Stomach smooth muscle (tissue), 2 donors: ENCODE measurements around the gene FHDC1.

Source experiments
- H3K27ac ChIP-seq: one replicate; pipeline ENCODE4 v1.7.0; 2013; ENCODE audit warnings: mild to moderate bottlenecking, low read length, inconsistent platforms
- H3K27me3 ChIP-seq, 2 donors: one replicate each; pipeline ENCODE4 v1.7.0; 2013; ENCODE audit warnings: low read length in 2 of 2; ENCODE audit not compliant: insufficient read depth in 2 of 2, control insufficient read depth in 1 of 2
- H3K36me3 ChIP-seq, 2 donors: one replicate each; pipeline ENCODE4 v1.7.0; 2013; ENCODE audit warnings: low read length in 2 of 2; ENCODE audit not compliant: control insufficient read depth in 2 of 2, insufficient read depth in 2 of 2
- H3K4me1 ChIP-seq: one replicate; pipeline ENCODE4 v1.7.0; 2013; ENCODE audit warnings: low read length; ENCODE audit not compliant: control insufficient read depth, insufficient read depth
- H3K4me3 ChIP-seq, 2 donors: one replicate each; pipeline ENCODE4 v1.7.0; 2013; ENCODE audit warnings: low read length in 2 of 2
- H3K9ac ChIP-seq, 2 donors: one replicate each; pipeline ENCODE4 v1.7.0; 2013; ENCODE audit warnings: low read length in 2 of 2, mild to moderate bottlenecking in 1 of 2
- H3K9me3 ChIP-seq, 2 donors: one replicate each; pipeline ENCODE4 v1.7.0; 2013; ENCODE audit warnings: low read length in 2 of 2; ENCODE audit not compliant: control insufficient read depth in 2 of 2
- donor health status: healthy.
- donor health status: Pancreatic carcinoma.

Gene FHDC1

DNA sequence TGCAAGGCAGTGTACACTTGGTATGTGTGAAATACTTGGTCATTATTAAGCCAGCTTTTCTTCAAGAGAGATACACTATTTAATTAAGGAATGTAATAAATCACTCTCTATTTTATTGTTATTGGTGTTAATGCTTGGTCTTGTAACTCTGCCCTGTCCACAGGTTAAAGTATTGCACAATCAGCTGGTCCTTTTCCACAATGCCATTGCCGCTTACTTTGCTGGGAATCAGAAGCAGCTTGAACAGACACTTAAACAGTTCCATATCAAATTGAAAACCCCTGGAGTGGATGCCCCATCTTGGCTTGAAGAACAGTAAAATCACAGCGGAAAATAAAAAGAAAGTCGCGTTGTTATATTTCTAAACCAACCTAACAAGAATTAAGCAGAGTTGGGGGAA, 26.2 kb upstream of the FHDC1 start:
- Histone ChIP-seq H3K27ac (no peak overlapping the region), H3K9me3 (no peaks in the 10 kb centered on the region), H3K27me3 (no peaks in the 10 kb centered on the region), H3K4me3 (no peak overlapping the region), H3K9ac (no peak overlapping the region), H3K36me3 (peaks cover 0 to 3% of the 10 kb centered on the region in 2 donors), H3K4me1 (no peaks in the 10 kb centered on the region)

DNA sequence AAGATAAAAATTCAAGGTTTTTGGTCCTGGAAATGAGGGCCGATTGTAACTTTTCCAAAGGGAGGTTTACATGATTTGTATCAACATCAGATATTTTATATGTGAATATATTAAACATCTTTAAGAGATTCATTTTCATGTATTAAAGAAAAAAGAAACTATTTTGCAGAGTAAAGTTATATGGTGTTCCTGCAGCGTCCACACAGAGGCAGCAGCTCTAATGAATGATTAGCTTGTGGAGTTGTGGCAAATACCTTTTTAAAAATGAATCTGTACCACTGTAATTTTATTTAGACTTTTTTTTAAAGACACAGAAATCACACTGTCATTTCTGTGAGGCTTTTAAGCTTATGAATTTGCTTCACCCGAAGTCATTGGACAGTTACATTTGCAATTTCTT, 25.6 kb upstream of the FHDC1 start:
- Histone ChIP-seq H3K9me3 (no peaks in the 10 kb centered on the region), H3K9ac (no peak overlapping the region), H3K27ac (no peak overlapping the region), H3K4me1 (no peaks in the 10 kb centered on the region), H3K36me3 (peaks cover 0 to 3% of the 10 kb centered on the region in 2 donors), H3K27me3 (no peaks in the 10 kb centered on the region), H3K4me3 (no peak overlapping the region)

DNA sequence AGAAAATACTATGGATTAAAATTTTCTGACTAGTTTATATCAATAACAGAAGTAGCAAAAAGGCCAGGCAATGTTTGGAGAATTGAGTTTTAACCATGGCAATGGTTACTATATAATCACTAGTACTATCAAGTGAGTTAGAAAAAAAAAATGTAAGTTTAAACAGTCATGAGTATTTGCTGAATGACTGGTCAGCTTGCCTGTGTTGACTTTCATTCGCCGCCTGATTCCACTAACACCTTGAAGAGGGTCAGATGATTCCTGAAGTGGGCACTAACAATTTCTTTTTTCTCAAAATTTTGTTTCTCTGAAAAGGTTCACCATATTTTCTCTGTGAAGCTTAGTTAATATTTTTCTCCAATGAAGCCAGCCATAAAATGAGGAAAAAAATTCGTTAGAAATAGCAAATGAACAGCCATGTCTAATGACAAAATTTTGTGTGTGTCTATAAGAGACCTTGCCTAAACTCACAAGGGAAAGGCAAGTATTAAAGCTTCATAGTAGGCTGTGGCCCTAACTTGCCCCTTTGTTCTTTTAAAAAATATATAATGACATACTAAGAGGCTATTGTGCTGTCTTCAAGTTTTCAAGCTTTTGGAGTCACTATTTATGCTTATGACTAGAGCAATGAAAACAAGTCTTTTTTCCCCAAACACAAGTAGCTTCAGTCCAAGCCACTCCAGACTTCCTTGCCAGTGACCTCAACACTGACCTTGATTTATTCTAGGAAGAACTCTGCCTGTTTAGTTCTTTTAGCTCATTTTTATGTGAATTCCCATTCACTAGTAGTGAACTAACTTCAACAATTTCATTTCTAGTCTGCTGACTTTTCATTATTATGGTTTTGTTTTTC, 18.4 kb upstream of the FHDC1 start:
- H3K27me3 ChIP-seq, result no peaks in the 10 kb centered on the region
- no peak overlapping the region for H3K4me3 ChIP-seq
- no peaks in the 10 kb centered on the region for H3K9me3 ChIP-seq
- H3K36me3 ChIP-seq, result peaks cover 0 to 3% of the 10 kb centered on the region in 2 donors
- no peak overlapping the region for H3K9ac ChIP-seq
- no peaks in the 10 kb centered on the region for H3K4me1 ChIP-seq
- no peak overlapping the region for H3K27ac ChIP-seq

DNA sequence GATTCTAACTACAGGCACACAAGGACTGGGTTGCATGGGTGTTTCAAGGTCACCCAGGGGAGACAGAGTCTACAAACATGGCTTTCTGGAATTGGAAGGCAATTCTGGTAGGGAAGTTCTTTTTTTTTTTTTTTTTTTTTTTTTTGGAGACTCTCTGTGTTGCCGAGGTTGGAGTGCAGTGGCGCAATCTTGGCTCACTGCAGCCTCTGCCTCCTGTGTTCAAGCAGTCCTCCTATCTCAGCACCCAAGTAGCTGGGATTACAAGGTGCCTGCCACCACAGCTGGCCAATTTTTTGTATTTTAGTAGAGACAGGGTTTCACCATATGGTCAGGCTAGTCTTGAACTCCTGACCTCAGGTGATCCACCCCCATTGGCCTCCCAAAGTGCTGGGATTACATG, 16.3 kb upstream of the FHDC1 start:
- Histone ChIP-seq H3K4me1 (no peaks in the 10 kb centered on the region), H3K4me3 (no peak overlapping the region), H3K36me3 (peaks cover 0 to 3% of the 10 kb centered on the region in 2 donors), H3K27me3 (no peaks in the 10 kb centered on the region), H3K9ac (no peak overlapping the region), H3K27ac (no peak overlapping the region), H3K9me3 (no peaks in the 10 kb centered on the region)

DNA sequence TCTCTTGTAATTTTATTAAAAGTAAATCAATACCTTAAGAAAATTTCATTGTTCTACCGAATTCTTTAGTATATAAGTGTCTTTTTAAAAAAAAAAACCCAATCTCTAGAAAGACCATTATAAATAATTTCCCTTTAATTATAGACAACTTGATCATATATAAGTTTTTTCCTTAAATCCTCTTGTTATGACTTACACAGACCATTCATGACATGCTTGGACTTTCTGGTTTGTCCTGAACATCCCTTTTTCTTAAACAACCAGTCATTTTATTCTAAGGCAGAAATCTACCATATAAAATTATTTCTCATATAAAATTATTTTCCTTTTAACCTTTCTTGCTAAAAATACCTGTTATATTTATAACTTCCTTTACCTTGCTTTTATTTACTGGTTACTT, 15.4 kb upstream of the FHDC1 start:
- Histone ChIP-seq H3K9me3 (no peaks in the 10 kb centered on the region), H3K27ac (no peak overlapping the region), H3K27me3 (no peaks in the 10 kb centered on the region), H3K36me3 (peaks cover 0 to 3% of the 10 kb centered on the region in 2 donors), H3K4me1 (no peaks in the 10 kb centered on the region), H3K9ac (no peak overlapping the region), H3K4me3 (no peak overlapping the region)

DNA sequence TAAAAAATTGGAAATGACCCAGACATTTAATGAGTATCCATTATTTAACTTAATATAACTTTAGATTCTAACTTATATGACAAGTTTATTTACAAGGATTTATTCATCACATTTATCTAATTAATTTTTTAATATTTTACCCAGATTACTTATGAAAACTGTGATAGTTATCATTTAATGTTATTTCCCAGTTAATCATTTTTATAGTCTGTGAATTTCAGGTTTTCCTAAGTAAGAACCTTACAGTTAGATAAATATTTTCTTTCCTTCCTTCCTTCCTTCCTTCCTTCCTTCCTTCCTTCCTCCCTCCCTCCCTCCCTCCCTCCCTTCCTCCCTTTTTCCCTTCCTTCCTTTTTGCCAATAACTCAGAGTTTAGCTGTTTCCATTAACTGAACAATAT, 14.8 kb upstream of the FHDC1 start:
- Histone ChIP-seq H3K27me3 (no peaks in the 10 kb centered on the region), H3K4me1 (no peaks in the 10 kb centered on the region), H3K4me3 (no peak overlapping the region), H3K9ac (no peak overlapping the region), H3K27ac (no peak overlapping the region), H3K9me3 (no peaks in the 10 kb centered on the region), H3K36me3 (peaks cover 0 to 3% of the 10 kb centered on the region in 2 donors)

DNA sequence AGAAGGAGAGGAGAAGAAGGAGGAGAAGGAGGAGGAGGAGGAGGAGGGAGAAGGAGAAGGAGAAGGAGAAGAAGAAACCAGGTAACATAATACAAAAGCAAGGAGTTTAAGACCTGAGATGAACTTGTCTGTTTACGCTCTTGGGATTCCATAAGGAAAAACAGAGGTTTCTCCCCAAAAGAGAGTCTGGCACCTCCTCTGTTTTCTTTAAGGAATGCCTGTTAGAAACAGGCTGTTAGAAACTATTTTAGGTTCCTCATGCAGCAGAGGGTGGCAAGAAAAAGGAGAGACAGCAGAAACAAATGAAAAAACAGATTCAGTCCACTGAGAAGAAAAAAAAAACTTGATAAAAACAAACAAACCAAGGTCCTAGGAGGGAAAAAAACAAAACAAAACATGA, 10.3 kb upstream of the FHDC1 start:
- Histone ChIP-seq H3K27ac (no peak overlapping the region), H3K36me3 (no peaks in the 10 kb centered on the region), H3K4me3 (no peak overlapping the region), H3K27me3 (no peaks in the 10 kb centered on the region), H3K4me1 (no peaks in the 10 kb centered on the region), H3K9me3 (no peaks in the 10 kb centered on the region), H3K9ac (no peak overlapping the region)

DNA sequence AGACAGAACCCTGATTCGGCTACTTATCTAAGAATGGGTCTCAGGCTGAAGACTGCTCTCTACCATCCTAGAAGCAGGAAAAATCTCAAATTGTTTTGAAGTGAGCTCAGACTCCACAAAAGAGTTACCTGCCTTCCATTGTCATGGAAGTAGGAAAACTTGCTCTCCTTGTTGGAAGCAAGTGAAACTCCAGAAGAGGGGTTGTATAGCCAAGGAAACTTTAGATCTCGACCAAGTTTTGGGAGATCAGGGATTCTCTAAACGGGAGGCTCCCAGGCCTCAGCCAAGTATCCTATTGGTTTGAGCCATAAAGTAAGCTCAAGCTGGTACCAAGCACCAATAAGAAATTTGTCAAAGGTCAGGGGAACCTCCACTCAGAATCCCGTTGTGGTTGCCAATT, 9.2 kb upstream of the FHDC1 start:
- Histone ChIP-seq H3K4me1 (no peaks in the 10 kb centered on the region), H3K27ac (no peak overlapping the region), H3K9ac (no peak overlapping the region), H3K27me3 (no peaks in the 10 kb centered on the region), H3K36me3 (no peaks in the 10 kb centered on the region), H3K9me3 (no peaks in the 10 kb centered on the region), H3K4me3 (no peak overlapping the region)

DNA sequence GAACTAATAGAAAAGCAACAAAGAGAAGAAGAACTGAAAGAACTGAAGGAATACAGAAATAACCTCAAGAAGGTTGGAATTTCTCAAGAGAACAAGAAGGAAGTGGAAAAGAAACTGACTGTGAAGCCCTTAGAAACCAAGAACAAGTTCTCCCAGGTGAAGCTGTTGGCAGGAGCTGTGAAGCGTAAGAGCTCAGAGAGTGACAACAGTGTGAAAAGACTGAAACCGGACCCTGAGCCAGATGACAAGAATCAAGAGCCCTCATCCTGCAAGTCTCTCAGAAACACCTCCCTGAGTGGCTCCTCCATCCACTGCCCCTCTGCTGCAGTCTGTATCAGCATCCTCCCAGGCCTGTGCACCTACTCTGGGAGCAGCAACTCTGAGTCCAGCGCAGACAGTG, 8.4 kb upstream of the FHDC1 start:
- H3K4me3 ChIP-seq, result no peak overlapping the region
- no peak overlapping the region for H3K27ac ChIP-seq
- H3K9me3 ChIP-seq, result no peaks in the 10 kb centered on the region
- H3K4me1 ChIP-seq, result no peaks in the 10 kb centered on the region
- no peaks in the 10 kb centered on the region for H3K36me3 ChIP-seq
- no peak overlapping the region for H3K9ac ChIP-seq
- H3K27me3 ChIP-seq, result no peaks in the 10 kb centered on the region

DNA sequence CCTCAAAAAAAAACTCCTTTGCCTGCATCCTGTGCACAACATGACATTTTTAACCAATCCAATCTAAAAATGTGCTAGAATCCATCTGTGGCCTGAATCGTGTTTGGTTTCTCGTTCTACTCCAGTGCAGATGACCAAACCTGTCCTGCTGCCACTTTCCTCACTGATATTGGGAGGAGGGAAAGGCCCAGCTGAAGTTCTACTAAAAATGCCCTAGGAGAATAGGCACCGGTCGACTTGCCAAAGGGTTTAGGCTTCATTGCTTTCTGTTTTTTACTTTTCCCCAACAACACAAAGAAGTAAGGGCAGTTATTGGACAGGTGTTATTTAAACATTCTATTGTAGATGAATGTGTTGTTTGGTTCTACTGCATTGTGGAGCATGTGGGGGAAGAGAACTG, 7.8 kb upstream of the FHDC1 start:
- Histone ChIP-seq H3K36me3 (no peaks in the 10 kb centered on the region), H3K4me1 (no peaks in the 10 kb centered on the region), H3K27me3 (no peaks in the 10 kb centered on the region), H3K9me3 (no peaks in the 10 kb centered on the region), H3K27ac (no peak overlapping the region), H3K4me3 (no peak overlapping the region), H3K9ac (no peak overlapping the region)

DNA sequence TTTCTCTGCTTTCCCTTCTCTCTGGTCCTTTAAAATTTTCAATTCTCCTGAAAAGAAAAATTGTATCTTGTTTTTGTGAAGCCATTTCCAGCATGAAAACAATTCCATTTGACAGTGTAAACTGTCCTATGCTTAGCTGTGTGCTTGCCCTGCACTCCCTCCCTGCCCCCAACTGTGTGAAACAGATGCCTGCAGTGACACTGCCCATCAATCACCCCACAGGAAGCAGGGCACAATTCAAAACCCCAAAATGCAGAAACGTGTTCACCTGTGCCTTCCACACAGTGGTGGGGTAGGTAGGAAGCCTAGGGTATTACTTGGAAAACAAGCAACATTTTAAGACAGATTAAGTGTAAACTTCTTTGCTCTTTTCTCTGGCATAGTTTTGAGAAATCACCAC, 6.2 kb upstream of the FHDC1 start:
- Histone ChIP-seq H3K9ac (no peak overlapping the region), H3K27me3 (no peaks in the 10 kb centered on the region), H3K36me3 (no peaks in the 10 kb centered on the region), H3K4me1 (no peaks in the 10 kb centered on the region), H3K4me3 (no peak overlapping the region), H3K27ac (no peak overlapping the region), H3K9me3 (no peaks in the 10 kb centered on the region)
